Activated CD8-positive, alpha-beta memory T cell treated with anti-CD3 and anti-CD28 coated beads, Interleukin-2, amount 50 U/mL, for 1 hour (primary cell): Measurements from ENCODE around the gene ZNF800.

Source experiments
- DNase-seq: peaks from one replicate; pipeline ENCODE4 v3.0.0-alpha.2; 2020; ENCODE audit errors: extremely low read depth

Gene ZNF800

DNA sequence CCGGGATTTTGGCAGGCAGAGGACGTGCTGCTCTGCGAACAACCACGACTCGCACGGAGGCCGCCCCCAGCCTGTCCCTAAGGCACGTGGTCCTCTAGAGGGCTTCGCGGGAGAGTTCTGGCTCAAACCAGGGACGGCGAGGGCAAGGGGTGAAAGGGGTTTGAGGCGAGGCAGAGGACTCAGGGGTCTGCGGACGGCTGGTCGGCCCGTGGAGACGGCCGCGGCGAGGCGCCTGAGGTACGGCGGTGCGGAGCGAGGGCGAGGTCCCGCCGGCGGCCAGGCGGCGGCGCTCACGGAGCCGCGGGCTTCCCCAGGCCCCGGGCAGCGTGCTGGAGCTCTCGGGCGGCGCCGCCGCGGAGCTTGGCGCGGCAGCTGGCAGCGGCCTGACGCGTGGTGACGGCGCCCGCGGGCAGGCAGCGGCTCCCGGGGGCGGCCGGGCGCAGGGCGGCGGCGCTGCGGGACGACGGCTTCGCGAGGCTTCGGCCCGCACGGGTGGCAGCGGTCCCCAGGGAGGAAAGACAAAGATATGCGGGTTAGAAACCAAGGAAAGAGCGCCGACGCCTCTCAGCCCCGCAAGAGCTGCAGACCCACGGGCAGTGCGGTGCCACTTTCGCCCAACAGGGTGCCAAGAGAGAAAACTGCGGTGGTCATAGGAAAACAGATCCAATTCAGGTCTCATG is 44.8 kb downstream of the ZNF800 start:
- DNase-seq: no peak

GRCh38 chr7:127346575-127347256 is 45.8 kb downstream of the ZNF800 start:
- DNase-seq: no peak

GRCh38 chr7:127342596-127342995 is 49.9 kb downstream of the ZNF800 start:
- no peak for DNase-seq

GRCh38 chr7:127338122-127338521 is 54.4 kb downstream of the ZNF800 start:
- DNase-seq: no peak

DNA sequence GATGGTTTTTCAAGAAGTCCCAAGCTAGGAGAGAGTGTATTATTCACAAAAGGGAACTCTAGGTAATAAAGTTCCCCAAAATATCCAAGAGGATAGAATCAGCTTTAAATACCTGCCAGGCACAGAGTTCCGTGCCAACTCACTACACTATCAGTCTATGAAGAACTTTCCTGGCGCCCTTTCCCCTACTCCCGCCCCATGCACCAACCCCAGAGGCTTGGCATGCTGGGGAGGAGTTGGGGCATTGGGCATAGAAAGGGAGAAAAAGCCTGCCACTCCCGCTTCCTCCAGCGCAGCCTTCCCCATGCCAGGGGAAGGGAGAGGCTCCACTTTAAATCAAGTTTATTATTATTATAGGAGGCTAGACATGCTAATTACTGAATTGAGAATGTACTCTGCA is 54.9 kb downstream of the ZNF800 start:
- no peak for DNase-seq

DNA sequence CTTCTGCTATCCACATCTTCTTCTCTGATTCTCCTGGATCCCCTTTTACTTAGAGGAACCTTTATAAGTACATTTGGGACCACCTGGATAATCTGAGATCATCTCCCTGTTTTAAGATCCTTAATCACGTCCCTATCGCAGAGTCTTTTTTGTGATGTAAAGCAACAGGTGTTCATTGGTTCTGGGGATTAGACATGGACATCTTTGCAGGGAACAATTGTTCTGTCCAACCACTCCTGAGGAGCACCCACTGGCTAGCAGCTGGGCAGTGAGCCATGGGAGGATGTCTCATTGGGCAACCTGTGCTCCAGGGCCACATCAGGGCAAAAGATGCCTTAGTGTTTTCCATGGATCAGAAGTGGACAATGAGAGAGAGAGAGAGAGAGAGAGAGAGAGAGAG is 56.0 kb downstream of the ZNF800 start:
- DNase-seq: no peak

- no peak for DNase-seq
These were observed 59.6 kb downstream of the ZNF800 start for GRCh38 chr7:127332880-127333279.

DNA sequence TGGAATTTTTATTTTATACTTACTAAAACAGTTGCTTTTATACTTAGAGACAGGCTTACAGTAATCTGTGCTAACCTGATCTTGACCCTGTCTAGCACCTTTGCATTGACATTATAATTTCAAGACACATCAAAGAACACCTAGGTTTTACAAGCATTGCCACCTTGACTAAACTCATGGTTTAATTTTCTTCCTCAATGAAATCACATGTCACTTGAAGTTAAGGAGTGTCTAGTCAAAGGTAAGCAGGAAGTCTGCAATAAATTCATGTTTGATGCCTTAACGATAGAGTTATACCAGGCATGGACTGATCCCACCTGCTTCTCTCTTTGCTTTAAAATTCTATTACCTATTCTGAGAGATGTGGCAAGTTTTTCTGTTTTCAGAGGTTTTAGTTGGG is 62.4 kb downstream of the ZNF800 start:
- no peak for DNase-seq

DNA sequence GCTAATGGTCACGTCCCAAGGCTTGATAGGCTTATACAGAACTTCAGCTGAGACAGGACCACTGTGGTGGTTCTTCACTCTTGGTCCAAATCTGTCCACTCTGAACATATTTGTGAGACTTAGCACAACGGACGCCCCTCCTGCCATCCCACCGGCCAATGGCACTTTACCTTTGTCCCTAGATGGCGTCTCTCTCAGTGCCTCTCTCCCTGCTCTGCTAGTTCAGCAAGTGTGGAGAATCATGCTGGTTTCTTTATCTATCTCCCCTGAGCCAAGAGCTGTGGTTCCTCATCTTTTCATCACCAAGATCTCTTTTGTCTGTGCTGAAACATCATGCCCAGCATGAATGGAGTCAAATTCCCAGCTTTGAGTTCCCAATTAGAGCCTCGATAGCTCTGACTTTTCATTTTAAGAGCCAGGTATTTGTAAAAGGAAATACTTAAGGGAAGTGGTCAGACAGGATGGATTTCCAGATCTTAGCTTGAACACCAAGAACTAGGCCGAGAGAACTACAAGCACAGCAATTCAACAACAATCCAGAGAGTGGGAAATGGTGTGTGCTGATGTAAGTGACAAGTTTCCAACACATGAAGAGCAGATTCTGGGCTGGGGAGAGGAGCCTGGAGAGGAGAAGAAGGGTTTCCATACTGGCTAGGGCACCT is 69.5 kb downstream of the ZNF800 start:
- no peak for DNase-seq

DNA sequence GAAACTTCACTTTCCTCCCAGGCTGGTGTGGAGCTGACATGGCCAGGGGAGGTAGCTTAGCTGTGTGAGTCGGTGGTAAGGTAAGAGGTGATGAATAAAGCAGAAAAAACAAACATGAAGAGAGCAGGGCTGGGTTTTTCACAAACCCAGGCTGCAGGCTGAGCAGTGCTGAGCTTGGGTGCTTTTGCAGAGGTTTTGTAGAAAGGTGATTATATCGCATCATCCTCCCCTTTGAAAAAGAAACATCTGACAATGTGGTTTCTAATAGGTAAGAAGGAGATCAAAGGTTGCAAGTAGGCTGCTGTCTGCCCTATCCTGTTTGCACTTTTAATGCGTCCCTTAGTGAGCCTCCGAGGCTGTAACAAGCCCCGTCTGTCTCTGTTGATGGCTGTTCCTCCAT is 70.2 kb downstream of the ZNF800 start:
- DNase-seq: no peak

DNA sequence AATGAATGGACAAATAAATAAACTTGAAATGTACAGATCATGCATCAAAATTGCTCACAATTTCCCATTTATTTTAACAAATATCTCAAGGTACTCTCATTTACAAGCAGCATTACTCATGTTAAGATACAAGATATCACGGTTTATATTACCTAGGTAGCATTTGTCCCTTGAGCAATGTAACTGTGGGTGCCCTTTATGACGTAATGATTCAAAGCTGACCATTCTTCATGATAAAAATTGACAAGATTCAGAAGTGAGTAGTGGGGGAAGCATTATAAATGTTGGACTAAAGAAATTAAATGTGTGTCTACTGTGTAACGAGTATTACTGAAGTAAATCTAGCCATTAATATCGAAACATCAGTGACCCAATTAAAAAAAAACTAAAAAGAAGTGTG is 71.5 kb downstream of the ZNF800 start:
- DNase-seq: no peak
